ENCODE measurements around the gene TVP23C. TPM values are rescaled to one million over a fixed set of nuclear protein-coding genes. Genes with fewer than 3 reads are reported as not detected.

Gene TVP23C
- polyA plus RNA-seq, 2 donors, result 3.0 to 7.0 TPM

- Histone ChIP-seq H3K27ac (ENCODE audit: low read depth in 2 of 2, low read length in 1 of 2) (no peak overlapping the region), H3K36me3 (ENCODE audit: control insufficient read depth in 2 of 2, insufficient read depth in 2 of 2, low read length in 1 of 2) (no peaks in the 10 kb centered on the region), H3K27me3 (ENCODE audit: control insufficient read depth in 1 of 2, insufficient read depth in 2 of 2, low read length in 2 of 2) (no peaks in the 10 kb centered on the region), H3K4me3 (ENCODE audit: low read depth in 1 of 2, low read length in 2 of 2) (no peak overlapping the region), H3K4me1 (ENCODE audit: control insufficient read depth in 2 of 2, insufficient read depth in 2 of 2, low read length in 1 of 2) (no peaks in the 10 kb centered on the region), H3K9me3 (ENCODE audit: control insufficient read depth in 2 of 2, insufficient read depth in 1 of 2, low read depth in 1 of 2, low read length in 1 of 2) (no peaks in the 10 kb centered on the region)
- WGBS, 2 donors, result 69 to 75% methylated on average over 4 of the region's 4 CpGs
These were observed 78.2 kb downstream of the TVP23C start for GRCh38 chr17:15485045-15485444.

GRCh38 chr17:15483431-15483830 is 79.9 kb downstream of the TVP23C start:
- Histone ChIP-seq H3K4me1 (ENCODE audit: control insufficient read depth in 2 of 2, insufficient read depth in 2 of 2, low read length in 1 of 2) (peaks cover 0 to 2% of the 10 kb centered on the region in 2 donors), H3K27ac (ENCODE audit: low read depth in 2 of 2, low read length in 1 of 2) (no peak overlapping the region), H3K4me3 (ENCODE audit: low read depth in 1 of 2, low read length in 2 of 2) (no peak overlapping the region), H3K9me3 (ENCODE audit: control insufficient read depth in 2 of 2, insufficient read depth in 1 of 2, low read depth in 1 of 2, low read length in 1 of 2) (no peaks in the 10 kb centered on the region), H3K36me3 (ENCODE audit: control insufficient read depth in 2 of 2, insufficient read depth in 2 of 2, low read length in 1 of 2) (no peaks in the 10 kb centered on the region), H3K27me3 (ENCODE audit: control insufficient read depth in 1 of 2, insufficient read depth in 2 of 2, low read length in 2 of 2) (no peaks in the 10 kb centered on the region)
- WGBS, 2 donors, result 65 to 73% methylated on average over 4 of the region's 4 CpGs

GRCh38 chr17:15482476-15482875 is 80.8 kb downstream of the TVP23C start:
- WGBS, 2 donors, result 84% methylated on average over 6 of the region's 6 CpGs
- no peaks in the 10 kb centered on the region for H3K36me3 ChIP-seq (ENCODE audit: control insufficient read depth in 2 of 2, insufficient read depth in 2 of 2, low read length in 1 of 2)
- no peaks in the 10 kb centered on the region for H3K27me3 ChIP-seq (ENCODE audit: control insufficient read depth in 1 of 2, insufficient read depth in 2 of 2, low read length in 2 of 2)
- H3K4me3 ChIP-seq (ENCODE audit: low read depth in 1 of 2, low read length in 2 of 2), result no peak overlapping the region
- peaks cover 0 to 2% of the 10 kb centered on the region in 2 donors for H3K4me1 ChIP-seq (ENCODE audit: control insufficient read depth in 2 of 2, insufficient read depth in 2 of 2, low read length in 1 of 2)
- no peak overlapping the region for H3K27ac ChIP-seq (ENCODE audit: low read depth in 2 of 2, low read length in 1 of 2)
- H3K9me3 ChIP-seq (ENCODE audit: control insufficient read depth in 2 of 2, insufficient read depth in 1 of 2, low read depth in 1 of 2, low read length in 1 of 2), result no peaks in the 10 kb centered on the region

GRCh38 chr17:15481481-15481880 is 81.8 kb downstream of the TVP23C start:
- Histone ChIP-seq H3K36me3 (ENCODE audit: control insufficient read depth in 2 of 2, insufficient read depth in 2 of 2, low read length in 1 of 2) (no peaks in the 10 kb centered on the region), H3K4me3 (ENCODE audit: low read depth in 1 of 2, low read length in 2 of 2) (no peak overlapping the region), H3K9me3 (ENCODE audit: control insufficient read depth in 2 of 2, insufficient read depth in 1 of 2, low read depth in 1 of 2, low read length in 1 of 2) (no peaks in the 10 kb centered on the region), H3K27ac (ENCODE audit: low read depth in 2 of 2, low read length in 1 of 2) (no peak overlapping the region), H3K27me3 (ENCODE audit: control insufficient read depth in 1 of 2, insufficient read depth in 2 of 2, low read length in 2 of 2) (no peaks in the 10 kb centered on the region), H3K4me1 (ENCODE audit: control insufficient read depth in 2 of 2, insufficient read depth in 2 of 2, low read length in 1 of 2) (peaks cover 0 to 2% of the 10 kb centered on the region in 2 donors)
- 79 to 85% methylated on average over 6 of the region's 6 CpGs for WGBS, 2 donors

- Histone ChIP-seq H3K4me1 (ENCODE audit: control insufficient read depth in 2 of 2, insufficient read depth in 2 of 2, low read length in 1 of 2) (peaks cover 0 to 2% of the 10 kb centered on the region in 2 donors), H3K4me3 (ENCODE audit: low read depth in 1 of 2, low read length in 2 of 2) (no peak overlapping the region), H3K9me3 (ENCODE audit: control insufficient read depth in 2 of 2, insufficient read depth in 1 of 2, low read depth in 1 of 2, low read length in 1 of 2) (no peaks in the 10 kb centered on the region), H3K27ac (ENCODE audit: low read depth in 2 of 2, low read length in 1 of 2) (no peak overlapping the region), H3K27me3 (ENCODE audit: control insufficient read depth in 1 of 2, insufficient read depth in 2 of 2, low read length in 2 of 2) (no peaks in the 10 kb centered on the region), H3K36me3 (ENCODE audit: control insufficient read depth in 2 of 2, insufficient read depth in 2 of 2, low read length in 1 of 2) (no peaks in the 10 kb centered on the region)
- WGBS, 2 donors, result 42 to 60% methylated on average over 6 of the region's 6 CpGs
These were observed 83.1 kb downstream of the TVP23C start for GRCh38 chr17:15480204-15480603.

GRCh38 chr17:15479703-15480102 is 83.6 kb downstream of the TVP23C start:
- Histone ChIP-seq H3K36me3 (ENCODE audit: control insufficient read depth in 2 of 2, insufficient read depth in 2 of 2, low read length in 1 of 2) (no peaks in the 10 kb centered on the region), H3K4me3 (ENCODE audit: low read depth in 1 of 2, low read length in 2 of 2) (no peak overlapping the region), H3K27me3 (ENCODE audit: control insufficient read depth in 1 of 2, insufficient read depth in 2 of 2, low read length in 2 of 2) (no peaks in the 10 kb centered on the region), H3K9me3 (ENCODE audit: control insufficient read depth in 2 of 2, insufficient read depth in 1 of 2, low read depth in 1 of 2, low read length in 1 of 2) (no peaks in the 10 kb centered on the region), H3K4me1 (ENCODE audit: control insufficient read depth in 2 of 2, insufficient read depth in 2 of 2, low read length in 1 of 2) (peaks cover 0 to 2% of the 10 kb centered on the region in 2 donors), H3K27ac (ENCODE audit: low read depth in 2 of 2, low read length in 1 of 2) (no peak overlapping the region)

- H3K9me3 ChIP-seq (ENCODE audit: control insufficient read depth in 2 of 2, insufficient read depth in 1 of 2, low read depth in 1 of 2, low read length in 1 of 2), result no peaks in the 10 kb centered on the region
- H3K4me1 ChIP-seq (ENCODE audit: control insufficient read depth in 2 of 2, insufficient read depth in 2 of 2, low read length in 1 of 2), result peaks cover 0 to 2% of the 10 kb centered on the region in 2 donors
- no peaks in the 10 kb centered on the region for H3K36me3 ChIP-seq (ENCODE audit: control insufficient read depth in 2 of 2, insufficient read depth in 2 of 2, low read length in 1 of 2)
- WGBS, 2 donors, result 86 to 91% methylated on average over 5 of the region's 5 CpGs
- no peak overlapping the region for H3K4me3 ChIP-seq (ENCODE audit: low read depth in 1 of 2, low read length in 2 of 2)
- H3K27me3 ChIP-seq (ENCODE audit: control insufficient read depth in 1 of 2, insufficient read depth in 2 of 2, low read length in 2 of 2), result no peaks in the 10 kb centered on the region
- no peak overlapping the region for H3K27ac ChIP-seq (ENCODE audit: low read depth in 2 of 2, low read length in 1 of 2)
These were observed 84.4 kb downstream of the TVP23C start for GRCh38 chr17:15478845-15479244.

- H3K4me3 ChIP-seq (ENCODE audit: low read depth in 1 of 2, low read length in 2 of 2), result no peak overlapping the region
- peak overlapping the region; percentile 7 to 22 for H3K27ac ChIP-seq (ENCODE audit: low read depth in 2 of 2, low read length in 1 of 2)
- peaks cover 0 to 2% of the 10 kb centered on the region in 2 donors for H3K36me3 ChIP-seq (ENCODE audit: control insufficient read depth in 2 of 2, insufficient read depth in 2 of 2, low read length in 1 of 2)
- no peaks in the 10 kb centered on the region for H3K9me3 ChIP-seq (ENCODE audit: control insufficient read depth in 2 of 2, insufficient read depth in 1 of 2, low read depth in 1 of 2, low read length in 1 of 2)
- H3K27me3 ChIP-seq (ENCODE audit: control insufficient read depth in 1 of 2, insufficient read depth in 2 of 2, low read length in 2 of 2), result no peaks in the 10 kb centered on the region
- 80 to 89% methylated on average over 8 of the region's 8 CpGs for WGBS, 2 donors
- peaks cover 0 to 2% of the 10 kb centered on the region in 2 donors for H3K4me1 ChIP-seq (ENCODE audit: control insufficient read depth in 2 of 2, insufficient read depth in 2 of 2, low read length in 1 of 2)
These were observed 87.5 kb downstream of the TVP23C start for GRCh38 chr17:15475631-15476354.

GRCh38 chr17:15472891-15473290 is 90.4 kb downstream of the TVP23C start:
- H3K27ac ChIP-seq (ENCODE audit: low read depth in 2 of 2, low read length in 1 of 2), result peak overlapping the region in 1 of 2 donors; percentile 24
- peaks cover 0 to 2% of the 10 kb centered on the region in 2 donors for H3K36me3 ChIP-seq (ENCODE audit: control insufficient read depth in 2 of 2, insufficient read depth in 2 of 2, low read length in 1 of 2)
- no peaks in the 10 kb centered on the region for H3K27me3 ChIP-seq (ENCODE audit: control insufficient read depth in 1 of 2, insufficient read depth in 2 of 2, low read length in 2 of 2)
- H3K4me3 ChIP-seq (ENCODE audit: low read depth in 1 of 2, low read length in 2 of 2), result no peak overlapping the region
- no peaks in the 10 kb centered on the region for H3K4me1 ChIP-seq (ENCODE audit: control insufficient read depth in 2 of 2, insufficient read depth in 2 of 2, low read length in 1 of 2)
- WGBS, 2 donors, result 78 to 85% methylated on average over 3 of the region's 3 CpGs
- no peaks in the 10 kb centered on the region for H3K9me3 ChIP-seq (ENCODE audit: control insufficient read depth in 2 of 2, insufficient read depth in 1 of 2, low read depth in 1 of 2, low read length in 1 of 2)

GRCh38 chr17:15470536-15470935 is 92.7 kb downstream of the TVP23C start:
- H3K9me3 ChIP-seq (ENCODE audit: control insufficient read depth in 2 of 2, insufficient read depth in 1 of 2, low read depth in 1 of 2, low read length in 1 of 2), result no peaks in the 10 kb centered on the region

More at GRCh38 chr17:15470536-15470935, 92.7 kb downstream of the TVP23C start:
- WGBS, 2 donors, result 64 to 65% methylated on average over 7 of the region's 7 CpGs
- H3K36me3 ChIP-seq (ENCODE audit: control insufficient read depth in 2 of 2, insufficient read depth in 2 of 2, low read length in 1 of 2), result peaks cover 0 to 2% of the 10 kb centered on the region in 2 donors
- H3K4me1 ChIP-seq (ENCODE audit: control insufficient read depth in 2 of 2, insufficient read depth in 2 of 2, low read length in 1 of 2), result no peaks in the 10 kb centered on the region
- no peak overlapping the region for H3K27ac ChIP-seq (ENCODE audit: low read depth in 2 of 2, low read length in 1 of 2)
- no peaks in the 10 kb centered on the region for H3K27me3 ChIP-seq (ENCODE audit: control insufficient read depth in 1 of 2, insufficient read depth in 2 of 2, low read length in 2 of 2)
- no peak overlapping the region for H3K4me3 ChIP-seq (ENCODE audit: low read depth in 1 of 2, low read length in 2 of 2)
